ENCODE measurements around the gene LRRD1. TPM values are rescaled to one million over a fixed set of nuclear protein-coding genes. Genes with fewer than 3 reads are reported as not detected.
A peak's percentile ranks its signal among the peaks of the same experiment; 100 is the strongest.

LRRD1 gene
- total and polyA plus RNA-seq, 9 of the 15 experiments (the other 6 are each of a cell fraction or from before 2014, with no cell fraction given): 0.07 to 0.15 TPM; not detected in 7

DNA sequence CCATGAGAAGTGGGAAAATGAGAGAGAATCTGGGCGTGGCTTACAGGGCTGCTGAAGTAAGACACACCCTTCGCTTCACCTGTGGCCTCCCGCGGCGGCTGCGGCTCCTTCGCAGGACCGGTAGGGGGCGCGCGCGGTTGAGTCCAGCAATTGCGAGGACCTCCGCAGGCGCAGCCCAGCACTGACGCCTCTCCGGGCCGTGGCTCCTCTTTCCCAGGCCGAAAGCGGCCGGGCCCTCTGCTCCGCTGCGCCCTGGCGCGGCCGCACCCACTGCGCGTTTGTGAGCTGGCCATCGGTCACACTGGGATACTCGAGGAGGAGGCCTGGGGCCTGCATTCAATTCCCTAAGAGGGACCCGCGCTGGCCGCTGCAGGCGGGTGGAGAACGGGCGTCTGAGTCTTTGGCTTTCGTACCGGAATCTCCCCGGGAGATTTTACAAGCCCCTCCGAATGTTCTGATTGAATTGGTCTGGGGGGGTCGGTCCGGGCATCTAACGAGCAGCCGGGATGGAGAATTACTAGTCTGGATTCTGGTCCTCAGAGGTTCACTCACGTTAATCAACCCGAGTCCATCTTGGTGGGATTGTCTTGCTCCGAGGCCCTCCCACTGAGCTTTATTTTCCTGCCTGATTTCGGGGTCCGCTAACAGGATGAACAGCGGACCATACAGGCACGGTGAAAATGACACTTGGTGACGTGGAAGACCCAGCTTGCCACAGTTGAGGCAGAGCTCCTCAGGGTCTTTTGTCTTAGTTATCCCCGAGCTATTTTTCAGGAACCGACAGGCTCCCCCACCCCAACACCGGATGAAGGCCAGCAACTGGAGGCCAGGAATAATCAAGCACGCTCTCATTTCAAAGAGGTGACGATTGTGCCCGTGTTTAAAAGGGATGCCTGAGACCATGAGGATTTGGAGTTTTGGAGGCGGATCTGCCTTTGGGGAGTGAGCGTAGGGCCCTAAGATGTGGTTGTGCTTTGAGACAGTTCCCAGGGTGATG, at the start of gene LRRD1 (continued):
- 0 out of 2 replicates have a peak, but pooled peaks have one; percentile 21 for TF ChIP-seq CTBP1 (IDR thresholded peaks at IDR 0.05; ENCODE audit: borderline replicate concordance)
- TF ChIP-seq, protein P1, sequence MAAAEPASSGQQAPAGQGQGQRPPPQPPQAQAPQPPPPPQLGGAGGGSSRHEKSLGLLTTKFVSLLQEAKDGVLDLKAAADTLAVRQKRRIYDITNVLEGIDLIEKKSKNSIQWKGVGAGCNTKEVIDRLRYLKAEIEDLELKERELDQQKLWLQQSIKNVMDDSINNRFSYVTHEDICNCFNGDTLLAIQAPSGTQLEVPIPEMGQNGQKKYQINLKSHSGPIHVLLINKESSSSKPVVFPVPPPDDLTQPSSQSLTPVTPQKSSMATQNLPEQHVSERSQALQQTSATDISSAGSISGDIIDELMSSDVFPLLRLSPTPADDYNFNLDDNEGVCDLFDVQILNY (CRISPR knock-in tag; IDR thresholded peaks at IDR 0.05): no peak
- TF ChIP-seq, protein P2, sequence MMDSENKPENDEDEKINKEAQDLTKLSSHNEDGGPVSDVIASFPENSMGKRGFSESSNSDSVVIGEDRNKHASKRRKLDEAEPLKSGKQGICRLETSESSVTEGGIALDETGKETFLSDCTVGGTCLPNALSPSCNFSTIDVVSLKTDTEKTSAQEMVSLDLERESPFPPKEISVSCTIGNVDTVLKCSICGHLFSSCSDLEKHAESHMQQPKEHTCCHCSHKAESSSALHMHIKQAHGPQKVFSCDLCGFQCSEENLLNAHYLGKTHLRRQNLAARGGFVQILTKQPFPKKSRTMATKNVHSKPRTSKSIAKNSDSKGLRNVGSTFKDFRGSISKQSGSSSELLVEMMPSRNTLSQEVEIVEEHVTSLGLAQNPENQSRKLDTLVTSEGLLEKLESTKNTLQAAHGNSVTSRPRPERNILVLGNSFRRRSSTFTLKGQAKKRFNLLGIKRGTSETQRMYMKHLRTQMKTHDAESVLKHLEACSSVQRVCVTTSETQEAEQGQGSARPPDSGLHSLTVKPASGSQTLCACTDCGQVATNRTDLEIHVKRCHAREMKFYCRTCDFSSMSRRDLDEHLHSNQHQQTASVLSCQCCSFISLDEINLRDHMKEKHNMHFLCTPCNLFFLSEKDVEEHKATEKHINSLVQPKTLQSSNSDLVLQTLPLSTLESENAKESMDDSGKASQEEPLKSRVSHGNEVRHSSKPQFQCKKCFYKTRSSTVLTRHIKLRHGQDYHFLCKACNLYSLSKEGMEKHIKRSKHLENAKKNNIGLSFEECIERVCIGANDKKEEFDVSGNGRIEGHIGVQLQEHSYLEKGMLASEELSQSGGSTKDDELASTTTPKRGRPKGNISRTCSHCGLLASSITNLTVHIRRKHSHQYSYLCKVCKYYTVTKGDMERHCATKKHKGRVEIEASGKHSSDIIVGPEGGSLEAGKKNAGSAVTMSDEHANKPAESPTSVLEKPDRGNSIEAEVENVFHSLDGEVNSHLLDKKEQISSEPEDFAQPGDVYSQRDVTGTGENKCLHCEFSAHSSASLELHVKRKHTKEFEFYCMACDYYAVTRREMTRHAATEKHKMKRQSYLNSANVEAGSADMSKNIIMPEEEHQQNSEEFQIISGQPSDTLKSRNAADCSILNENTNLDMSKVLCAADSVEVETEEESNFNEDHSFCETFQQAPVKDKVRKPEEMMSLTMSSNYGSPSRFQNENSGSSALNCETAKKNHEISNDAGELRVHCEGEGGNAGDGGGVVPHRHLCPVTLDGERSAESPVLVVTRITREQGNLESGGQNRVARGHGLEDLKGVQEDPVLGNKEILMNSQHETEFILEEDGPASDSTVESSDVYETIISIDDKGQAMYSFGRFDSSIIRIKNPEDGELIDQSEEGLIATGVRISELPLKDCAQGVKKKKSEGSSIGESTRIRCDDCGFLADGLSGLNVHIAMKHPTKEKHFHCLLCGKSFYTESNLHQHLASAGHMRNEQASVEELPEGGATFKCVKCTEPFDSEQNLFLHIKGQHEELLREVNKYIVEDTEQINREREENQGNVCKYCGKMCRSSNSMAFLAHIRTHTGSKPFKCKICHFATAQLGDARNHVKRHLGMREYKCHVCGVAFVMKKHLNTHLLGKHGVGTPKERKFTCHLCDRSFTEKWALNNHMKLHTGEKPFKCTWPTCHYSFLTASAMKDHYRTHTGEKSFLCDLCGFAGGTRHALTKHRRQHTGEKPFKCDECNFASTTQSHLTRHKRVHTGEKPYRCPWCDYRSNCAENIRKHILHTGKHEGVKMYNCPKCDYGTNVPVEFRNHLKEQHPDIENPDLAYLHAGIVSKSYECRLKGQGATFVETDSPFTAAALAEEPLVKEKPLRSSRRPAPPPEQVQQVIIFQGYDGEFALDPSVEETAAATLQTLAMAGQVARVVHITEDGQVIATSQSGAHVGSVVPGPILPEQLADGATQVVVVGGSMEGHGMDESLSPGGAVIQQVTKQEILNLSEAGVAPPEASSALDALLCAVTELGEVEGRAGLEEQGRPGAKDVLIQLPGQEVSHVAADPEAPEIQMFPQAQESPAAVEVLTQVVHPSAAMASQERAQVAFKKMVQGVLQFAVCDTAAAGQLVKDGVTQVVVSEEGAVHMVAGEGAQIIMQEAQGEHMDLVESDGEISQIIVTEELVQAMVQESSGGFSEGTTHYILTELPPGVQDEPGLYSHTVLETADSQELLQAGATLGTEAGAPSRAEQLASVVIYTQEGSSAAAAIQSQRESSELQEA (IDR thresholded peaks at IDR 0.05; ENCODE audit: low read depth): no peak
- TF ChIP-seq, protein P3, sequence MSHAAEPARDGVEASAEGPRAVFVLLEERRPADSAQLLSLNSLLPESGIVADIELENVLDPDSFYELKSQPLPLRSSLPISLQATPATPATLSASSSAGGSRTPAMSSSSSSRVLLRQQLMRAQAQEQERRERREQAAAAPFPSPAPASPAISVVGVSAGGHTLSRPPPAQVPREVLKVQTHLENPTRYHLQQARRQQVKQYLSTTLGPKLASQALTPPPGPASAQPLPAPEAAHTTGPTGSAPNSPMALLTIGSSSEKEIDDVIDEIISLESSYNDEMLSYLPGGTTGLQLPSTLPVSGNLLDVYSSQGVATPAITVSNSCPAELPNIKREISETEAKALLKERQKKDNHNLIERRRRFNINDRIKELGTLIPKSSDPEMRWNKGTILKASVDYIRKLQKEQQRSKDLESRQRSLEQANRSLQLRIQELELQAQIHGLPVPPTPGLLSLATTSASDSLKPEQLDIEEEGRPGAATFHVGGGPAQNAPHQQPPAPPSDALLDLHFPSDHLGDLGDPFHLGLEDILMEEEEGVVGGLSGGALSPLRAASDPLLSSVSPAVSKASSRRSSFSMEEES (CRISPR knock-in tag; IDR thresholded peaks at IDR 0.05): no peak
- TF ChIP-seq, protein P4, sequence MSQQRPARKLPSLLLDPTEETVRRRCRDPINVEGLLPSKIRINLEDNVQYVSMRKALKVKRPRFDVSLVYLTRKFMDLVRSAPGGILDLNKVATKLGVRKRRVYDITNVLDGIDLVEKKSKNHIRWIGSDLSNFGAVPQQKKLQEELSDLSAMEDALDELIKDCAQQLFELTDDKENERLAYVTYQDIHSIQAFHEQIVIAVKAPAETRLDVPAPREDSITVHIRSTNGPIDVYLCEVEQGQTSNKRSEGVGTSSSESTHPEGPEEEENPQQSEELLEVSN (IDR thresholded peaks at IDR 0.05; ENCODE audit: borderline replicate concordance in 1 of 2, extremely low read depth in 1 of 2, insufficient read depth in 1 of 2, insufficient read length in 1 of 2, low read depth in 1 of 2, low read length in 1 of 2, poor library complexity in 1 of 2, severe bottlenecking in 1 of 2): peak in 1 of 2 experiments; percentile 31
- TF ChIP-seq, protein P5, sequence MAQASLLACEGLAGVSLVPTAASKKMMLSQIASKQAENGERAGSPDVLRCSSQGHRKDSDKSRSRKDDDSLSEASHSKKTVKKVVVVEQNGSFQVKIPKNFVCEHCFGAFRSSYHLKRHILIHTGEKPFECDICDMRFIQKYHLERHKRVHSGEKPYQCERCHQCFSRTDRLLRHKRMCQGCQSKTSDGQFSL (CRISPR knock-in tag; IDR thresholded peaks at IDR 0.05): no peak
- TF ChIP-seq, protein P5 (tag; IDR thresholded peaks at IDR 0.05): no peak
- TF ChIP-seq, protein P6, sequence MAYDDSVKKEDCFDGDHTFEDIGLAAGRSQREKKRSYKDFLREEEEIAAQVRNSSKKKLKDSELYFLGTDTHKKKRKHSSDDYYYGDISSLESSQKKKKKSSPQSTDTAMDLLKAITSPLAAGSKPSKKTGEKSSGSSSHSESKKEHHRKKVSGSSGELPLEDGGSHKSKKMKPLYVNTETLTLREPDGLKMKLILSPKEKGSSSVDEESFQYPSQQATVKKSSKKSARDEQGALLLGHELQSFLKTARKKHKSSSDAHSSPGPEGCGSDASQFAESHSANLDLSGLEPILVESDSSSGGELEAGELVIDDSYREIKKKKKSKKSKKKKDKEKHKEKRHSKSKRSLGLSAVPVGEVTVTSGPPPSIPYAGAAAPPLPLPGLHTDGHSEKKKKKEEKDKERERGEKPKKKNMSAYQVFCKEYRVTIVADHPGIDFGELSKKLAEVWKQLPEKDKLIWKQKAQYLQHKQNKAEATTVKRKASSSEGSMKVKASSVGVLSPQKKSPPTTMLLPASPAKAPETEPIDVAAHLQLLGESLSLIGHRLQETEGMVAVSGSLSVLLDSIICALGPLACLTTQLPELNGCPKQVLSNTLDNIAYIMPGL (CRISPR knock-in tag; IDR thresholded peaks at IDR 0.05): no peak

Data from K562 (cell line).